GM10266 (cell line): ENCODE results near the gene NCS1.

Experiments used
- DNase-seq: peaks from one replicate; pipeline ENCODE4 v3.0.0; 2012; ENCODE audit errors: extremely low spot score
- TF ChIP-seq, protein P1 (sequence below): IDR thresholded peaks from 2 replicates; pipeline ENCODE4 v1.5.1; 2012; ENCODE audit warnings: mild to moderate bottlenecking, low read depth; ENCODE audit not compliant: control insufficient read depth, insufficient read depth; ENCODE audit errors: missing control alignments

Gene NCS1

DNA sequence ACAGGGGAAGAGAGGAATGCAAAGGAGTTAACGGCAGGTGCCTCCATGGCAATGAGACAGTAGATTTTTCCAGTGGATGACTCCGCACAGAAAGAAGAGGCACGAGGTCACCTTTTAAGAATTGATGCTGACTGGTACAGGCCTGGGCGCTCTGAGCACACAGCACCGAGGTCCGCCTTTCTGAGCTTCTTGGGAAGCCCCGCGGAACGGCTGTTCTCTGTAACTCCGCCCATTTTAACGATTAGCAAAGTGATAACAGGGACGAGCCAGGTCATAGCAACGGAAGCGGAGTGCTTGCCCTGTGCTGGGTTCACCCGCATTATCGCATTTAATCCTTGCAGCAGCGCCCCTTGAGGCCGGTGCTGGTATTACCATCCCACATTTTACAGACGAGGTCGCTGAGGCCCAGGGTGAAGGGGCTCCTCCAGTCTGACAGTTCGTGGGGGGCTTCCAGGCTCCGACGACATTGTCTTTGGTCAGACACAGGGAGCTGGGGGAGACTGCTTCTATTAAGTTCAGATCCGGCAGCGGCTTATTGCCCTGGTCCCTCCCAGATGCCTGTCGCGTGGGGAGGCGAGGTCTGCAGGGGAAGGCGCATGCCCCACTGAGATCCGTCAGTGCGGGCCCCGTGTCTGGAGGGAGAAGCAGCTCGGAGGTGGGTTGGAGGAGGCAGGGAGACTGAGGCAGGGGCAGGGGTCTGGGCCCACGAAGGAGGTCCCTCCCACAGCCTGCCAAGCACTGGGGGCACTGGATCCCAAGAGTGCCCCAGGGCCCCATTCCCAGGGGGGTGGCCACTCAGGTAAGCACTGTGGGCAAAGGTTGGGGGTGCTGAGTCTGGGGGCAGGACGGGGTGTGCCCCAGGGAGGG is 71.0 kb downstream of the NCS1 start:
- TF ChIP-seq, protein P1, sequence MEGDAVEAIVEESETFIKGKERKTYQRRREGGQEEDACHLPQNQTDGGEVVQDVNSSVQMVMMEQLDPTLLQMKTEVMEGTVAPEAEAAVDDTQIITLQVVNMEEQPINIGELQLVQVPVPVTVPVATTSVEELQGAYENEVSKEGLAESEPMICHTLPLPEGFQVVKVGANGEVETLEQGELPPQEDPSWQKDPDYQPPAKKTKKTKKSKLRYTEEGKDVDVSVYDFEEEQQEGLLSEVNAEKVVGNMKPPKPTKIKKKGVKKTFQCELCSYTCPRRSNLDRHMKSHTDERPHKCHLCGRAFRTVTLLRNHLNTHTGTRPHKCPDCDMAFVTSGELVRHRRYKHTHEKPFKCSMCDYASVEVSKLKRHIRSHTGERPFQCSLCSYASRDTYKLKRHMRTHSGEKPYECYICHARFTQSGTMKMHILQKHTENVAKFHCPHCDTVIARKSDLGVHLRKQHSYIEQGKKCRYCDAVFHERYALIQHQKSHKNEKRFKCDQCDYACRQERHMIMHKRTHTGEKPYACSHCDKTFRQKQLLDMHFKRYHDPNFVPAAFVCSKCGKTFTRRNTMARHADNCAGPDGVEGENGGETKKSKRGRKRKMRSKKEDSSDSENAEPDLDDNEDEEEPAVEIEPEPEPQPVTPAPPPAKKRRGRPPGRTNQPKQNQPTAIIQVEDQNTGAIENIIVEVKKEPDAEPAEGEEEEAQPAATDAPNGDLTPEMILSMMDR: peak; percentile 87
- DNase-seq: peak; percentile 73

DNA sequence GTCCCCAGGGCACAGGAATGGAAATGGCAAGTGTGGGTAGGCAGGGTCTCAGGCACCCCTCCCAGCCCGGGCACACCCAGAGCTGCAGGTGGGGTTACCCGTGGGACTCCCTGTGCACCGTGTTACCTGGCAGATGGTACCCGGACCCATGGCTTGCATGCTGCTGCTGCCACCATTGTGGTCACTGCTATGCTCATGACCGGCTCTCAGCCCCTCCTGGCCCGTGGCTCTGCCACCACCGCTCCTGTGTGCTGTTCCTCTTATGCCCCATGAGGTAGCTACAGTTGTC is 71.6 kb downstream of the NCS1 start:
- TF ChIP-seq, protein P1: no peak
- no peak for DNase-seq

DNA sequence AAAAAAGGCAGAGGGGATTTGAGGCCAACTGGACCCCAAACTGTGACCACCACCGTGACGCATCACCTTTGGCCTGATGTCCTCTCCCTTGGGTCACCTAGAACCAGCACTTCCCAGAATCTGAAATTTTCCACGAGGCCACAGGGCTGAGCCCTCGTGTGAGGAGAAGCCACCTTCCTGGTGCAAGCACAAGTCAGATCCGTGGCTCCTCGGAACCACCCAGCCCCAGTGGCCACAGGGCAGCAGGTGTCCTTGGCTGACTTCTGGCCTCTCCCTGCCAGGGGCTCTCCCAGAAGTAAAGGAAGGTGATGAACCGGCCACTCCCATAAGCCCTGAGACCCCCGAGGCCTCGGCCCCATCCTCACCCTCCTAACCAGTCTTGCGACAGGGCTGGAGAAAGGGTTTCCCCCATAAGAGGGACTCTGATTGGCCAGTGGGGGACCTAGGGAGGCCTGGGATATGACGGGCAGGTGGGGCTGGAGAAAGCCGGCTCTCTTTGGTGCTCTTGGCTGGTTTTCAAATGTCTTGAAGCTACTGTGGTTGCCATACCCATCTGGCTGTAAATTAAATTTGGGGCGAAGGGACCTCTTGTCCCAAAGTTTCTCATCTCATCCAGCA is 72.5 kb downstream of the NCS1 start:
- TF ChIP-seq, protein P1: no peak
- DNase-seq: no peak

DNA sequence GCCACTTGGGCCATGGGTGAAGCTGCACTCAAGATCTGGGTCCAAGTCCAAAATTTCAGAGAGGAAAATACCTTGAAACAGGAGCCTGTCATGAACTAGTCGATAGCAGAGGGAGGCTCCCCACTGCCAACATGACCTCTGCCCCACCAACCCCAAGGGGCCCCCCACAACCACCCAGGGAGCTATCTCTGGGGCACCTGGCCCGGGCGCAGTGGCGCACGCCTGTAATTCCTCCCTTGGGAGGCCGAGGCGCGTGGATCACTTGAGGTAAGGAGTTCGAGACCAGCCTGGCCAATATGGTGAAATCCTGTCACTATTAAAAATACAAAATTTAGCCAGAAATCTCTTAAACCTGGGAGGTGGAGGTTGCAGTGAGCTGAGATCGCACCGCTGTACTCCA is 73.3 kb downstream of the NCS1 start:
- no peak for DNase-seq
- TF ChIP-seq, protein P1: no peak

DNA sequence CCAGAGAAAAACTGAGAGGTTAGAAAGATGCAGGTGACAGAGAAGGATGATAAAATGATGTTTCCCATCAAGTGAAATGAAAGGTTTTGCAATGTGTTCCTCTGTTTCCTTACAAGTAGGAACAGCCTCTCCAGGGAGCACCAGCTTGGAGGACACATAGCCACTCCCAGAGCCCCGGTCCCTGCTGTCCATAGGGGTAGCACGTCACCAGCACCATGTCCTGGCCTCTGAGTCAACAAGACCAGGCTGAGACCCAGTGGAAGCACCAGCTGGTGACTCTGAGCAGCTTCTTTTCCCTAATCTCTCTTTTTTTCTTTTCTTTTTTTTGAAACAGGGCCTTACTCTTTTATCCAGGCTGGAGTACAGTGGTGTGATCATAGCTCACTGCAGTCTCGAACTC is 73.9 kb downstream of the NCS1 start:
- DNase-seq: no peak
- TF ChIP-seq, protein P1: no peak

DNA sequence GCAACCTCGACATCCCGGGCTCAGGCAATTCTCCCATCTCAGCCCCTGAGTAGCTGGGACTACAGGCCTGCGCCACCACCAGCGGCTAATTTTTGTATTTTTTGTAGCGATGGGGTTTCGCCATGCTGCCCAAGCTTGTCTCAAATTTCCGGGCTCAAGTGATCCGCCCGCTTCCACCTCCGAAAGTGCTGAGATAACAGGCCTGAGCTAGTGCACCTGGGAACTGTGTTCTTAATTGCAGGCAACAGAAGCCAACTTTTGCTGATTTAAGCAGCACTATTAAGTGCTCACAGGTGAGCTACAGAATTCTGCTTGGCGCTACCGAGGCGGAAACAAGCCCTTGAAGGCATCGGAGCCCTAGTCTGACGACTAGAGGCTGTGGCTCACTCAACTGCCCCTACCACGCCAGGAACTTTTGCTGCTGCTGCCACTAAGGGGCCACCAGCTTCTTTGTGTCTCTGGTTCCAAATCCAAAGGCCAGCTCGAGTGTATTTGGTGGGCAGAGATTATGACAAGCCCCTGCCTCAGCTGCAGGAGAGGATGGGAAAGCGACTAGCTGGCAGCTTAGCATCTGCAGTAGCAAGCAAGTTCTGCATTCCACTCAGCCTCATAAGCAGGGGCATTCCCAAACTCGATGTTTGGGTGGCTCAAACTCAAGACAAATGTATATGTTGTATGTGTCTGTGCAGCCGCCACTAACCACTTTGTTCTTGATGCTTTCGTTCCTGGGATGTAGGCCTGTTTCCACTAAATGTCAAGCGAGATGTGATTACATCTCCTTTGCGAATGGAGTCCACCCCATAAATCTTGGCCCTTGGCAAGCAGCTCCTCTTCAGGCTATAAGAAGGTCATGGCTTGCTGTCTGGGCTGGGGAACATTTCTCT is 82.8 kb downstream of the NCS1 start:
- TF ChIP-seq, protein P1: no peak
- DNase-seq: no peak
